OCI-M1 (cell line): ENCODE data around the gene TACC2.

Experiments used
- DNase-seq: peaks from one replicate; lab custom pipeline; 2025; lab: John Stamatoyannopoulos, UW

Gene TACC2

GRCh38 chr10:122249303-122249850, 260.4 kb downstream of the TACC2 start:
- DNase-seq = no peak

DNA sequence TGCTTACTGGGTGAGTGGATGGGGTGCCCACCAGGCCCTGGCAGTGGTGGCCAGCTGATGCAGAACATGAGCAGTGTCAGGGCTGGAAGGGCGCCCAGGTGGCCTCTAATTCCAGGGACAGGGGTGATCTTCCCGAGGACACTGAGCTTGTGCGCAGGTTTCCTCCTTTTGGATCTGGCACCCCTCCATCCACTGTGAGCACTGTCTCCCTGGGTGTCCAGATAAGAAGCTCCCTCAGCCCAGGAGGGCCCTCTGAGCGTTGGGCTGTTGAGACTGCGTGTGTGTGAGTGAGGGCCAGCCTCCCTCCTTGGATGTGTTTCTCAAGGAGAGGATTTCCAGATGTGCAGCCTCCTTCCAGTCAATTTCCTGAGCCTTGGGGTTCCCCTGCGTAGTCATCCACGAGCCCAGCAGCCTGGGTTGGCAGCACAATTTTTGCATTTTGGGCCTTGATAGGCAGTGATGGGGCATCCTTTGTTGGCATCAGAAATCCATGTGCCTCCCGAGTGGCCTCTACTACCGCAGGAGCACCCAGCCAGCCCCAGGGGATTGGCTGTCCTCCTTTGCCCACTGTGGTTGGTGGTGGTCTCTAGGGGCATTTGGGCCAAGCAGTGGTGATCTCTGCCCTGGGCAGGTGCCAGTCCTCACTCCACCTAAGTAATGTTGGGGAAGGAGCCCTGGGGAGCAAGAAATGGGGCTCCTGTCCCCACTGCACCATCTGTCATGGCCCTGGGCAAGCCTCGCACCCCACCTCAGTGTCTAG, 261.2 kb downstream of the TACC2 start:
- no peak for DNase-seq

- DNase-seq = no peak
Observed at GRCh38 chr10:122251459-122252255, 262.7 kb downstream of the TACC2 start.

DNA sequence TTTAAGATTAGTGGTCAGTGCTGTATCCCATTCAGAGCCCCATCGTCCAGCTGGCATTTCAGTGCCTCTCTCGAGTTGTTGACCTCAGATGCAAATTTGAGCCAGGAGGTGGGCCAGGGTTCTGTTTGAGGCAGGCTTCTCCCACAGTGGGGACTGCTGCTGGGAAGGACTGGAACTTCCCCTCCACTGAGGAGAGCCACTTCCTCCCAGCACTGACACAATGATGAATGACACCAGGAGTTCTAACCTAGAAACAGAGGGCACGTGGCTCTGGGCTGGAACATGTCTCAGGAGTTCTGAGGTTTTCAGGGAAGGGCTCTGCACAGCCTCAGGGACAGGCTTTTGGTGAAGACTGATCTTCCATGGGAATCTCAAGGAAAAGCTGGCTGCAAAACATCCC, 263.8 kb downstream of the TACC2 start:
- DNase-seq = no peak

DNA sequence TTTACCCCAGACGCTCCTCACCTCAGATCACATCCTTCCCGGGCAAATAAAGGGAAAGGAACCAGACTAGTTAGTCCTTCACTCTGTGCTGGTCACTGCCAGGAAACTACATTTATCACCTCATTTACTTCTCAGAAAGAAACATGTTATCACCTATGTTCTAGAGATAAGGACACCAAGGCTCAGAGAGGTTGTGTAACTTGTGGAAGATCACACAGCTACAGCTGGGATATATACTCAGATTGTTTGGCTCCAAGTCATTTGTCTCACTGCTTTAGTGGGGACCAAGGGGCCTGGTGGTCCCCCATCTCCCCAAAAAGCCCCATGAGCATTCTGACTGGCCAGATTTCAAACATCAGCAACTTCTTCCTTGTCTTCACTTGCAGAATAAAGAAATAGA, 264.6 kb downstream of the TACC2 start:
- no peak for DNase-seq

GRCh38 chr10:122254831-122255230, 265.9 kb downstream of the TACC2 start:
- DNase-seq = no peak

DNA sequence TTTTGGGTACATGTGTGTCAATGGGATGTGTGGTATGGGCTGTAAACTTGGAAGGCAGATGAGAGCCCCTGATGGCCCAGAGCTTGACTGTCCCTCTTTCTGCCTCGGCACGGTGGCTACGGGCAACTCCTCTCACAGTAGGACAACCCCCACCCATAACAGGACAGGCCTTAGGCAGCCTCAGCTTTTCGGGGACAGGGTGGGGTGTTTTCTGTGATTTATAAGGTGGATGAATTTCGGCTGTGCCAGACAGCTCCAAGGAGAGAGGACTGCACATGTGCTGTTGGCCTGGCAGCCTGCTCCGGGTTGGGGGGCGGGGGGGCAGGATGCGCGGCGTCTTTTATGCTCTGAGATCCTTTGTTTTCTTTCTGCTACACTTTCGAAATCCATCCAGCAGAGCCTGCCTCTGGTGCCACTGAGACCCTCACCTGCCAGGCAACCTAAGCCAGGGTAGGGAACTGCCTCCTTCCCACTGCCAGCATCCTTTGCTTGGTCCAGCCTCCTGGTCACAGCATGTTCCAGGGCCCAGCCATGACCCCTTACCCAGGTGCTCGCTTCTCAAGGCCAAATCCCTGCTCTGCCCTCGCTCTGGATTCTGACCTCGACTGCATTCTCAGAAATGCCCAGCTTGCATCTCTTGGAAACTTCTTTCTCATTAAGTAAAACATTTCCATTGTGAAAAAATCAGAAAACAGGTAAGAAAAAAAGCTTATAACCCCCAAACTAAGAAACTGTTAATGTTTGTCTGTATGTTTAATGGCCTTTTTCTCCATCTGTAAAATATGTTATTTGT, 266.7 kb downstream of the TACC2 start:
- no peak for DNase-seq

GRCh38 chr10:122257041-122257440, 268.1 kb downstream of the TACC2 start:
- no peak for DNase-seq

DNA sequence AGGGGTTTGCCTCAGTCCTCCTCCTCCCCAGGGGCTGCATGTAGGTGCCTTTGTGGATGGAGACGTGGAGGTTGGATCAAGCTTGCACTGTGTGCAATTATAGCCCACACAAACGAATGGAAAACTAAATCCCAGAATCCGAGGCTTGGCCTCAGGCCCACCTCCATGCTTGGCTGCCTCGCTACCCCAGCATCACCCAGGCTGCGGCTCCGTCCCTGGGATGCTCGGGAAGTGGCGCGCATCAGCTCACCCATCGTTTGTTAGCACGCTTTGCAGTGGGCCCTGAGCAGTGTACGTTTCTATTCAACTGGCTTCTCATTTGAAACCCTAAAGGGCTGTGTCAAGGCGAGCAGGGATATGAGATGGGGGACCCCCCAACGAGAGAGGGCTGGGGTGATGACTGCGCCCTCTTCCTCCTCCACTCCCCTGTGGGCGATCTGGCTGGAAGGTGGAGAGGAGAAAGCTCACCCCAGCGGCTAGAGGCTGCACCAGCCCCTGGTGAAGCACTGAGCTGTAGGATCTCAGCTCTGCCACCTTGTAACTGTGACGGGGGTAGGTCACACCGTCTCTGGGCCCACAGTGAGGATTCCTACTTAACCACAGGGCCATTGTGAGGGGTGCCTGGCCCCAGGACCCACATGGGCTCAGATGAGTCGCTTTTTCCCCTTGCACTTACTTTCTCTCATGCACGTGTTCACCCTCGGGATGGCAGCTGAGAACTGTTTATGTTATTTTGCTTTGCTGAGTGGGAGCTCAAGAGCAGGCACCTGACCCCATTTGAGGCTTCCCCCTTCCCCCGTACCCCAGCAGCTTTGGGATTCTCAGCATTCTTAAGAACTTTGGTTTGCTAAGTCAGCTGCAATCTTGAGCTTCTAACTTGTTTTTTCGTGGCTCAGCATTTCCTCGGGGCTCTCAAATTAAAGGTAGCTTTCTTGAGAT, 269.4 kb downstream of the TACC2 start:
- no peak for DNase-seq

DNA sequence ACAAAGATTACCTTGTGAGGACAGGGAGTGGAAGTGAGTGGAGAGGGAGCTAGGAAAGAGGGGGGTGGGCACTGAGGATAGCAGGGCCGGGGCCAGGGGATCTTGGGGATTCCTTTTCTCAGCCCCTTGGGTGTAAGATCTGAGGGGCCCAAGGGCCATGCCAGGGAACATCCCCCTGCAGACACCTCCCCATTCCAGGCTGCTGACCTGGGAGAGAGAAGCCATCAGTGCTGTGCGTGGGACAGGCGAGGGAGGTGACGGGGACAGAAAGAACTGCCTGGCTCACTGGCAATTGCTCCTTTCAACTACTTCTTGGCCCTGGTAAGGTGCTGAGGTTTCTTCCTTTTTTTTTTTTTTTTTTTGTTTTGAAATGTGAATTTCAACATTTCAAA, 270.1 kb downstream of the TACC2 start:
- no peak for DNase-seq

- DNase-seq = no peak
Observed at GRCh38 chr10:122261584-122261983, 272.6 kb downstream of the TACC2 start.

DNA sequence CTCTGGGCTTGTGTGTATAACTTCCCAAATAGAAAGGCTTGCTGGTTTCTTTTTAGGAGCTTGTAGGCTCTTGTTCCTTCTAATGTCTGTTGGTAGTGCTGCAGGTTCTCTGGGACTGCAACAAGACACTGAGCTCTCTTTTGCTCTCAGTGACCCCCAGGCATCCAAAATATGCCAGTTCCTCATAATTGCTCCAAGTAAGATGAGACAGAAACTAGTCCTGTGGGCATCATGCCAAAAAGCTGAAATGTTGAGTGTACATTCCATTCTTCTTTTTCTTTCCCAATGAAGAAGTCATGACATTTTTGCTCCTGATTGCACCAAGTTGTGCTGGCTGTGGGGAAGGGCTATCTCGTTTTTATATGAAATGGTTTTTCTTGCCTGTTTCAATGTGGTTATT, 275.0 kb downstream of the TACC2 start:
- no peak for DNase-seq

DNA sequence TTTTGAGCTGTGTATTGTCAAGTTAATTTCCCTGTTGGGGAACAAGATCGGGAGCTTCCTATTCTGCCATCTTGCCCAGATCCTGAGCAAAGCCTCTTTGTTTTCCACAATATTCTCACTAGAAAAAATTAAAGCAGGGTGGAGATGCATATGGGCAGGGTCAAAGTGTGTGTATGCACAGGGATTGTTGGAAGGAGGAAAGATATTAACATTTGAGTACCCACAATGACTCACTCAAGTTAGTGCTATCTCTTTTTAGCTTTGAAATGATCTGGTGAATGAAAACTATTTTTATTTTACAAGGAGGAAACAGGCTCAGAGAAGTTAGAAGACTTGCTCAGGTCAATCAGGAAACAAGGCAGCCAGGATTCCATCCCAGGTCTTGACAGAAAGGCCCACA, 275.5 kb downstream of the TACC2 start:
- DNase-seq = no peak

- DNase-seq = no peak
Observed at GRCh38 chr10:122264931-122265330, 276.0 kb downstream of the TACC2 start.

DNA sequence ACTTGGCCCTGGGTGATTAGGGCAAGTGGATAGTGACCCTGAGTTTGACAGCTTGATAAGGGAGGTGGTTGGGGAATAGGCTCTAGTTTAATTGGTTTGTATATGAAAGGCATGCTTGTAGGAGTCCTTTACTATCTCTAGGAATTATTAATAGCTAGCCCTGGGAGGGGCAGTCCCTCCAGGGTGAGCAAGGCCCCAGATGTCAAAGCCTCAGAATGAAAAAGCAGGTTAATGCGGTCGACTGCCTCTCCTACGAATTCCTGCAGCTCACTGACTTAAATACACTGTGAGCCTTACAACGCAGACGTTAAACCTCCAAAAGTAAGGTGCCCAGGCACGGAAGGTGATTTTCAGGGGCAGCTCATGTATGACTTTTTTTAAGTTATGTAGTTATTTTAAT, 276.9 kb downstream of the TACC2 start:
- no peak for DNase-seq

GRCh38 chr10:122267849-122268737, 279.1 kb downstream of the TACC2 start:
- DNase-seq = peak; percentile 59

- no peak for DNase-seq
Observed at GRCh38 chr10:122269059-122269687, 280.2 kb downstream of the TACC2 start.

DNA sequence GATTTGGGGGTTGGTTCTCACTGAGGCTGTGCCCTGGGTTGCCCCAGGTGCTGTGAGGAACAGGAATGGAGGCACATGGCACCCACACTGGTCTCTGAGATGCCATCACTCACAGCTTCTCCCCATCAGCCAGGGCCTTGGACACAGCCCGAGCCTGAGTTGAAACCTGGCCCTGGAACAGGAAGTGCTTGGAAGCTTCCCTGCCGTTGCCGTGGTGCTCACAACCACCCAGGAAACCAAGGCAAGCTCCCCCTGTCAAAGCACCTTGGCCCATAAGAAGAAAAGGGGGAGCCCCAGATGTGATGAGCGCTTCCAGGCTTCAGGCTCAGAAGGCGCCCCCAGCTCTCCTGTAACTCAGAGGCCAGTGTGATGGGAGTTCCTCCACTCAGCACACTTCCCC, 282.1 kb downstream of the TACC2 start, which contains the start of gene BTBD16:
BTBD16 (plus strand) TSS at position 221 of the 400 bp plus-strand sequence. CDS start 3,786 bp downstream, outside the sequence.
- DNase-seq = no peak

DNA sequence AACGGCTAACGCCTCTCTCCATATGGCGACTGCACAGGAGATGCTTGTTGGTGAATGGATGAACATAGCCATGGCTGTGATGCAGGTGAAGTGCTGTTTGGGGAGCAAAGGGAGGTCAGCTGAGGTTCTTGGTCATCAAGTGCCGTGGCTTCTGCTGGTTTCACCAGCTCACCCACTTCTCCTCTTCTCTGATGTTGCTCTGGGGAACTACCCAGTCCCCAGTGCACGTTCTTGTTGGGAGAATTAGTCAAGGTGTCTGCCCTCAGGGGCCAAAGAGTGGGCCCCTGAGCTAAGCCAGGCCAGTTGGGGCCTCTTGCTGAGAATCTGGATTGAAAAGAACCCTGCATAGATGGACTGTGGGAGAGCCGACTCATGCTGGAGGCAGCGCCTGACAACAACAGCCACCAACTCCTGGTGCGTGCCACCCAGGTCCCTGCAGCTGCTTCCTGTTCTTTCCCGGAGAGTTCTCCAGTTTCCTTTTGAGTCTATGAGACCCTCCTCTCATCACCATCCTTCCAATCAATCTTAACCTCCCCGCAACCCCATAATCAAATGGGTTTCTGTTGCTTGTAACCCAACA, 285.1 kb downstream of the TACC2 start:
- no peak for DNase-seq
